CD4-positive, alpha-beta T cell (primary cell): ENCODE measurements around the gene FOXN4. TPM values are rescaled to one million over a fixed set of nuclear protein-coding genes. Genes with fewer than 3 reads are reported as not detected.

ENCODE experiments used
- ATAC-seq: fragments of 200-7000 bp; cut with Tn5 transposase; one replicate; pipeline ENCODE4 v1.10.0; 2022; ENCODE audit warnings: mild to moderate bottlenecking; ENCODE audit not compliant: poor library complexity
- CTCF ChIA-PET: fragments of 350-600 bp; sonication (Branson Sonifier 250); formaldehyde crosslinking; loops from one replicate; lab custom pipeline; 2021; ENCODE audit warnings: antibody characterized with exemption, inconsistent platforms; lab: Charles Lee
- POLR2A ChIA-PET: fragments of 350-600 bp; sonication (Branson Sonifier 250); formaldehyde crosslinking; loops from one replicate; lab custom pipeline; 2021; ENCODE audit warnings: antibody characterized with exemption, inconsistent platforms; lab: Charles Lee
- DNase-seq, 14 experiments: peaks; one replicate each; pipeline ENCODE4 v3.0.0-alpha.2; 2013 to 2020; ENCODE audit warnings: mixed read lengths in 2 of 14
- H3K27ac ChIP-seq, 2 donors: one replicate each; pipeline versions ENCODE4 v1.5.1 to v1.7.0; 2013; ENCODE audit warnings: low read length in 2 of 2, low read depth in 1 of 2, mild to moderate bottlenecking in 1 of 2
- H3K27me3 ChIP-seq, 2 experiments: 1 replicate in 1 of 2; 2 replicates in 1 of 2; pipeline versions ENCODE4 v1.6.1 to v1.7.0; 2013; ENCODE audit warnings: low read length in 2 of 2, control low read depth in 1 of 2, mild to moderate bottlenecking in 1 of 2, moderate library complexity in 1 of 2; ENCODE audit not compliant: insufficient read depth in 2 of 2, control insufficient read depth in 1 of 2
- H3K36me3 ChIP-seq: one replicate; pipeline ENCODE4 v1.6.1; 2013; ENCODE audit warnings: low read length, control low read depth; ENCODE audit not compliant: insufficient read depth
- H3K4me1 ChIP-seq: one replicate; pipeline ENCODE4 v1.6.1; 2013; ENCODE audit warnings: low read length, control low read depth; ENCODE audit not compliant: insufficient read depth
- H3K4me3 ChIP-seq: one replicate; pipeline ENCODE4 v1.5.1; 2013; ENCODE audit warnings: mild to moderate bottlenecking, low read length, moderate library complexity
- H3K9me3 ChIP-seq, 2 experiments: 1 replicate in 1 of 2; 2 replicates in 1 of 2; pipeline versions ENCODE4 v1.6.1 to v1.7.0; 2013; ENCODE audit warnings: low read length in 2 of 2, mild to moderate bottlenecking in 2 of 2, control low read depth in 1 of 2, moderate library complexity in 1 of 2; ENCODE audit not compliant: control insufficient read depth in 1 of 2, insufficient read depth in 1 of 2
- H3K27ac Mint-ChIP-seq: one replicate; pipeline ENCODE4 v1.8.0; 2020; ENCODE audit warnings: mixed read lengths
- H3K27me3 Mint-ChIP-seq: one replicate; pipeline ENCODE4 v1.8.0; 2021; ENCODE audit warnings: mixed read lengths
- H3K36me3 Mint-ChIP-seq: one replicate; pipeline ENCODE4 v1.8.0; 2021; ENCODE audit warnings: low read depth, mixed read lengths
- H3K4me1 Mint-ChIP-seq: one replicate; pipeline ENCODE4 v1.8.0; 2021; ENCODE audit warnings: low read depth, mixed read lengths
- H3K4me3 Mint-ChIP-seq: one replicate; pipeline ENCODE4 v1.8.0; 2020; ENCODE audit warnings: mild to moderate bottlenecking, mixed read lengths
- H3K9me3 Mint-ChIP-seq: one replicate; pipeline ENCODE4 v1.8.0; 2020; ENCODE audit warnings: mixed read lengths
- CTCF ChIP-seq: fragments of 200-600 bp; IDR thresholded peaks from one replicate; pipeline ENCODE4 v1.8.0; 2022; ENCODE audit warnings: antibody characterized with exemption, mild to moderate bottlenecking
- intact Hi-C, 2 experiments: fragments of 100-400 bp; cut with DNase I in 1 of 2; cut with micrococcal nuclease in 1 of 2; formaldehyde crosslinking; loops; one replicate each; pipeline versions ENCODE4 v1.15.1 to v1.9.0; 2023 to 2025; cut with DNase I, micrococcal nuclease
- total RNA-seq, 174 experiments: library from RNA in 2 of 174; stranded (reverse) in 2 of 174; gene quantifications; one replicate each; pipeline ENCODE4 v1.2.3 and lab custom pipeline; 2021 to 2026

The FOXN4 gene
- total RNA-seq, 2 experiments from 2014 or later = not detected

- Histone ChIP-seq H3K36me3 (peaks cover 23% of the 10 kb centered on the region), H3K4me3 (no peak overlapping the region), H3K4me1 (no peaks in the 10 kb centered on the region), H3K9me3 (peaks cover 0 to 1% of the 10 kb centered on the region in 2 experiments), H3K27me3 (no peaks in the 10 kb centered on the region), H3K27ac (no peak overlapping the region)
- no peak for DNase-seq
- peaks cover 74% of the 10 kb centered on the region for H3K36me3 Mint-ChIP-seq
- intact Hi-C loops = no loop called here
- no peak overlapping the region for H3K4me3 Mint-ChIP-seq
- peaks cover 2% of the 10 kb centered on the region for H3K9me3 Mint-ChIP-seq
- H3K4me1 Mint-ChIP-seq = no peaks in the 10 kb centered on the region
- ATAC-seq = no peak
- TF ChIP-seq CTCF = no peak
- ChIA-PET CTCF (no interaction called here), POLR2A (no interaction called here)
- no peaks in the 10 kb centered on the region for H3K27me3 Mint-ChIP-seq
- no peak overlapping the region for H3K27ac Mint-ChIP-seq
Measured at GRCh38 chr12:109259545-109259895, 49.6 kb downstream of the FOXN4 start.

GRCh38 chr12:109258607-109259544 lies 50.2 kb downstream of the FOXN4 start:
- CTCF ChIA-PET = no interaction called here
- H3K4me1 Mint-ChIP-seq = no peaks in the 10 kb centered on the region
- no peak overlapping the region for H3K4me3 ChIP-seq
- H3K4me1 ChIP-seq = no peaks in the 10 kb centered on the region
- H3K27me3 Mint-ChIP-seq = no peaks in the 10 kb centered on the region
- H3K27ac Mint-ChIP-seq = no peak overlapping the region
- no peak for DNase-seq
- no peak for TF ChIP-seq CTCF
- H3K9me3 Mint-ChIP-seq = peaks cover 2% of the 10 kb centered on the region
- no peaks in the 10 kb centered on the region for H3K27me3 ChIP-seq
- intact Hi-C loops = no loop called here
- POLR2A ChIA-PET = no interaction called here
- peaks cover 74% of the 10 kb centered on the region for H3K36me3 Mint-ChIP-seq
- peaks cover 3 to 7% of the 10 kb centered on the region in 2 experiments for H3K9me3 ChIP-seq
- no peak overlapping the region for H3K4me3 Mint-ChIP-seq
- H3K36me3 ChIP-seq = peaks cover 26% of the 10 kb centered on the region
- no peak for ATAC-seq
- H3K27ac ChIP-seq = no peak overlapping the region

- no peaks in the 10 kb centered on the region for H3K27me3 ChIP-seq
- DNase-seq (no peak), ATAC-seq (no peak)
- Mint-ChIP-seq H3K36me3 (peaks cover 74% of the 10 kb centered on the region), H3K9me3 (peaks cover 2% of the 10 kb centered on the region), H3K4me1 (no peaks in the 10 kb centered on the region), H3K4me3 (no peak overlapping the region), H3K27ac (no peak overlapping the region), H3K27me3 (no peaks in the 10 kb centered on the region)
- H3K27ac ChIP-seq = no peak overlapping the region
- H3K9me3 ChIP-seq = peaks cover 7 to 10% of the 10 kb centered on the region in 2 experiments
- H3K4me3 ChIP-seq = no peak overlapping the region
- intact Hi-C loops = no loop called here
- ChIA-PET POLR2A (no interaction called here), CTCF (no interaction called here)
- TF ChIP-seq CTCF = no peak
- no peaks in the 10 kb centered on the region for H3K4me1 ChIP-seq
- H3K36me3 ChIP-seq = peaks cover 29% of the 10 kb centered on the region
Measured at GRCh38 chr12:109258201-109258600, 50.9 kb downstream of the FOXN4 start.
